ENCODE measurements around the gene SCOC.

- TF ChIP-seq POLR2A (IDR thresholded peaks at IDR 0.05; ENCODE audit: low read depth, low read length) (no peak), RCOR1 (conservative IDR thresholded peaks at IDR 0.05; ENCODE audit: low read depth, low read length) (no peak), TAF1 (IDR thresholded peaks at IDR 0.05; ENCODE audit: borderline replicate concordance, low read depth, low read length) (no peak), EP300 (IDR thresholded peaks at IDR 0.05; ENCODE audit: borderline replicate concordance in 1 of 2, control insufficient read depth in 1 of 2, low read depth in 2 of 2, low read length in 2 of 2) (no peak), JUNB (IDR thresholded peaks at IDR 0.05) (no peak), FOXM1 (IDR thresholded peaks at IDR 0.05; ENCODE audit: low read depth, low read length) (no peak), SPI1 (IDR thresholded peaks at IDR 0.05; ENCODE audit: borderline replicate concordance, insufficient read depth, low read depth, low read length) (no peak), REST (IDR thresholded peaks at IDR 0.05; ENCODE audit: low read depth, low read length) (no peak), CTCF (IDR thresholded peaks at IDR 0.05 in 2 of 3, conservative IDR thresholded peaks at IDR 0.05 in 1 of 3; ENCODE audit: control insufficient read depth in 2 of 3, extremely low read depth in 1 of 3, insufficient read depth in 1 of 3, low read depth in 3 of 3, low read length in 3 of 3) (no peak), BHLHE40 (IDR thresholded peaks at IDR 0.05; ENCODE audit: borderline replicate concordance in 1 of 2, low read depth in 2 of 2, low read length in 1 of 2) (no peak), CEBPB (IDR thresholded peaks at IDR 0.05; ENCODE audit: borderline replicate concordance in 1 of 2, low read depth in 2 of 2, low read length in 2 of 2) (no peak), RAD21 (IDR thresholded peaks at IDR 0.05; ENCODE audit: insufficient read depth, low read depth, low read length) (no peak), BCL11A (IDR thresholded peaks at IDR 0.05; ENCODE audit: low read depth, low read length) (no peak), EGR1 (IDR thresholded peaks at IDR 0.05; ENCODE audit: borderline replicate concordance in 1 of 2, low read depth in 2 of 2, low read length in 2 of 2) (no peak)
Measured at GRCh38 chr4:140346136-140346535, 27.3 kb upstream of the SCOC start.

Data from GM12878 (cell line).